ENCODE results near the gene CD244. TPM values are rescaled to one million over a fixed set of nuclear protein-coding genes. Genes with fewer than 3 reads are reported as not detected.
"Not testable (repeated sequence)": the region's sequence is repeated elsewhere in the genome, so short reads cannot be mapped to it uniquely, and the experiment has no call there.

Gene CD244
- total RNA-seq, 1 donor: not detected

DNA sequence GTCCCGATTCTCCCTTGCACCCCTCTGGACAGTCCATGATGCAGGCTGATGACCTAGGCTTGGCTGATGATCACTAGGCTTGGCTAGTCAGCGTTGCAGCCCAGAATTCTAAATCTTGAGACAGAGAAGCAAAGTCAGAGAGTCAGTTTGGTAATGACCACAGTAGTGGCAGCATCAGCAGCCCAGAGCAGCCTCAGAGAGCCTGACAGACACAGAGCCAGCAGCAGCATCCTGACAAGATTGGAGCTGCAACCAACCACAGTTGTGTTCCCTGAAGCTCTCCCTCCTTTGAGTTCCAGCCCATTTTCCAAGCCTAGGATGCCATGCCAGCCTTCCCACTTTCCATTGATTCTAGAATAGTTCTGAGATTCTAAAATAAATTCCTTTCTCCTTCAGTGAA is 39.1 kb upstream of the CD244 start:
- Histone ChIP-seq H4K20me1 (ENCODE audit: insufficient read depth, low read length) (no peaks in the 10 kb centered on the region), H3K27ac (ENCODE audit: low read depth, low read length) (no peak overlapping the region), H3K79me2 (ENCODE audit: insufficient read depth, low read length) (no peaks in the 10 kb centered on the region), H3K4me2 (ENCODE audit: insufficient read depth, low read length) (no peak overlapping the region), H3K4me3 (ENCODE audit: insufficient read depth, low read length) (no peak overlapping the region), H3K9me3 (ENCODE audit: low read depth, low read length) (no peaks in the 10 kb centered on the region), H3K36me3 (ENCODE audit: insufficient read depth, low read length) (no peaks in the 10 kb centered on the region), H3K27me3 (ENCODE audit: insufficient read depth, low read length) (no peaks in the 10 kb centered on the region), H3K4me1 (ENCODE audit: insufficient read depth, low read length) (no peaks in the 10 kb centered on the region), H2AFZ (ENCODE audit: low read length) (no peak overlapping the region)
- no peak for TF ChIP-seq CTCF (IDR thresholded peaks at IDR 0.05; ENCODE audit: extremely low read depth, low read depth, low read length)
- DNase-seq (ENCODE audit: insufficient read length, low spot score, missing footprints): no peak

DNA sequence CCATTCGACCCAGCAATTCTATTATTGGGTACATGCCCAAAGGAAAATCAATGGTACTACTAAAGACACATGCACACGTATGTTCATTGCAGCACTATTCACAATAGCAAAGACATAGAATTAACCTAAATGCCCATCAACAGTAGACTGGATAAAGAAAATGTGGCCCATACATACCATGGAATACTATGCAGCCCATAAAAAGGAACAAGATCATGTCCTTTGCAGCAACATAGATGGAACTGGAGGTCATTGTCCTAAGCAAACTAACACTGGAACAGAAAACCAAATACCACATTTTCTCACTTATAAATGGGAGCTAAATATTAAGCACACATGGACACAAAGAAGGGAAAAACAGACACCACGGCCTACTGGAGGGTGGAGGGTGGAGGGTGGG is 38.0 kb upstream of the CD244 start:
- not testable (repeated sequence) for H3K79me2 ChIP-seq (ENCODE audit: insufficient read depth, low read length); H4K20me1 ChIP-seq (ENCODE audit: insufficient read depth, low read length); DNase-seq (ENCODE audit: insufficient read length, low spot score, missing footprints); H3K27me3 ChIP-seq (ENCODE audit: insufficient read depth, low read length); H3K4me3 ChIP-seq (ENCODE audit: insufficient read depth, low read length); H2AFZ ChIP-seq (ENCODE audit: low read length); H3K4me1 ChIP-seq (ENCODE audit: insufficient read depth, low read length); H3K36me3 ChIP-seq (ENCODE audit: insufficient read depth, low read length); H3K27ac ChIP-seq (ENCODE audit: low read depth, low read length); H3K9me3 ChIP-seq (ENCODE audit: low read depth, low read length); H3K4me2 ChIP-seq (ENCODE audit: insufficient read depth, low read length)

DNA sequence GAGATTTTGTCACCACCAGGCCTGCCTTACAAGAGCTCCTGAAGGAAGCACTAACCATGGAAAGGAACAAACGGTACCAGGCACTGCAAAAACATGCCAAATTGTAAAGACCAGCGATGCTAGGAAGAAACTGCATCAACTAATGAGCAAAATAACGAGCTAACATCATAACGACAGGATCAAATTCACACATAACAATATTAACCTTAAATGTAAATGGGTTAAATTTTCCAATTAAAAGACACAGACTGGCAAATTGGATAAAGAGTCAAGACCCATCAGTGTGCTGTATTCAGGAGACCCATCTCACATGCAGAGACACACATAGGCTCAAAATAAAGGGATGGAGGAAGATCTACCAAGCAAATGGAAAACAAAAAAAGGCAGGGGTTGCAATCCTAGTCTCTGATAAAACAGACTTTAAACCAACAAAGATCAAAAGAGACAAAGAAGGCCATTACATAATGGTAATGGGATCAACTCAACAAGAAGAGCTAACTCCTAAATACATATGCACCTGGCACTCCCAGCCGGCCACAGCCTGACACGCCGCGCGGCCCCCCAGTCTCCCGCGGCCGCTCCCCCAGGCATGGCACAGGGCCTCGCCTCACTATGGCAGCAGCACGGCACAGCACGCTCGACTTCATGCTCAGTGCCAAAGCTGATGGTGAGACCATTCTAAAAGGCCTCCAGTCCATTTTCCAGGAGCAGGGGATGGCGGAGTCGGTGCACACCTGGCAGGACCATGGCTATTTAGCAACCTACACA is 31.9 kb upstream of the CD244 start:
- not testable (repeated sequence) for H3K27ac ChIP-seq (ENCODE audit: low read depth, low read length); H2AFZ ChIP-seq (ENCODE audit: low read length); H3K4me2 ChIP-seq (ENCODE audit: insufficient read depth, low read length); DNase-seq (ENCODE audit: insufficient read length, low spot score, missing footprints); H3K79me2 ChIP-seq (ENCODE audit: insufficient read depth, low read length); H3K9me3 ChIP-seq (ENCODE audit: low read depth, low read length); H3K4me3 ChIP-seq (ENCODE audit: insufficient read depth, low read length); H3K27me3 ChIP-seq (ENCODE audit: insufficient read depth, low read length); H4K20me1 ChIP-seq (ENCODE audit: insufficient read depth, low read length); H3K4me1 ChIP-seq (ENCODE audit: insufficient read depth, low read length); H3K36me3 ChIP-seq (ENCODE audit: insufficient read depth, low read length)

- H3K79me2 ChIP-seq (ENCODE audit: insufficient read depth, low read length): no peaks in the 10 kb centered on the region
- no peaks in the 10 kb centered on the region for H3K36me3 ChIP-seq (ENCODE audit: insufficient read depth, low read length)
- H3K4me2 ChIP-seq (ENCODE audit: insufficient read depth, low read length): no peak overlapping the region
- no peak overlapping the region for H2AFZ ChIP-seq (ENCODE audit: low read length)
- H3K27me3 ChIP-seq (ENCODE audit: insufficient read depth, low read length): no peaks in the 10 kb centered on the region
- DNase-seq (ENCODE audit: insufficient read length, low spot score, missing footprints): no peak
- no peak overlapping the region for H3K27ac ChIP-seq (ENCODE audit: low read depth, low read length)
- H3K4me1 ChIP-seq (ENCODE audit: insufficient read depth, low read length): no peaks in the 10 kb centered on the region
- H4K20me1 ChIP-seq (ENCODE audit: insufficient read depth, low read length): no peaks in the 10 kb centered on the region
- no peak for TF ChIP-seq CTCF (IDR thresholded peaks at IDR 0.05; ENCODE audit: extremely low read depth, low read depth, low read length)
- H3K4me3 ChIP-seq (ENCODE audit: insufficient read depth, low read length): no peak overlapping the region
- no peaks in the 10 kb centered on the region for H3K9me3 ChIP-seq (ENCODE audit: low read depth, low read length)
These were observed 28.8 kb upstream of the CD244 start for GRCh38 chr1:160891474-160891873.

- no peak for TF ChIP-seq CTCF (IDR thresholded peaks at IDR 0.05; ENCODE audit: extremely low read depth, low read depth, low read length)
- no peaks in the 10 kb centered on the region for H3K27me3 ChIP-seq (ENCODE audit: insufficient read depth, low read length)
- H4K20me1 ChIP-seq (ENCODE audit: insufficient read depth, low read length): no peaks in the 10 kb centered on the region
- no peak overlapping the region for H3K4me3 ChIP-seq (ENCODE audit: insufficient read depth, low read length)
- no peaks in the 10 kb centered on the region for H3K9me3 ChIP-seq (ENCODE audit: low read depth, low read length)
- H3K79me2 ChIP-seq (ENCODE audit: insufficient read depth, low read length): no peaks in the 10 kb centered on the region
- no peaks in the 10 kb centered on the region for H3K36me3 ChIP-seq (ENCODE audit: insufficient read depth, low read length)
- DNase-seq (ENCODE audit: insufficient read length, low spot score, missing footprints): no peak
- H3K4me1 ChIP-seq (ENCODE audit: insufficient read depth, low read length): no peaks in the 10 kb centered on the region
- no peak overlapping the region for H2AFZ ChIP-seq (ENCODE audit: low read length)
- no peak overlapping the region for H3K4me2 ChIP-seq (ENCODE audit: insufficient read depth, low read length)
- H3K27ac ChIP-seq (ENCODE audit: low read depth, low read length): no peak overlapping the region
These were observed 26.2 kb upstream of the CD244 start for GRCh38 chr1:160888926-160889325.

Data from osteoblast (primary cell).